GM18909 (cell line): ENCODE measurements around the gene RTN4R.

Experiments
- ATAC-seq: cut with Tn5 transposase; IDR thresholded peaks from one replicate; pipeline ENCODE4 v1.9.1; 2021; ENCODE audit warnings: mild to moderate bottlenecking; ENCODE audit not compliant: unreplicated experiment, poor library complexity

Gene RTN4R

GRCh38 chr22:20233351-20234313 is 34.5 kb downstream of the RTN4R start:
- no peak for ATAC-seq

DNA sequence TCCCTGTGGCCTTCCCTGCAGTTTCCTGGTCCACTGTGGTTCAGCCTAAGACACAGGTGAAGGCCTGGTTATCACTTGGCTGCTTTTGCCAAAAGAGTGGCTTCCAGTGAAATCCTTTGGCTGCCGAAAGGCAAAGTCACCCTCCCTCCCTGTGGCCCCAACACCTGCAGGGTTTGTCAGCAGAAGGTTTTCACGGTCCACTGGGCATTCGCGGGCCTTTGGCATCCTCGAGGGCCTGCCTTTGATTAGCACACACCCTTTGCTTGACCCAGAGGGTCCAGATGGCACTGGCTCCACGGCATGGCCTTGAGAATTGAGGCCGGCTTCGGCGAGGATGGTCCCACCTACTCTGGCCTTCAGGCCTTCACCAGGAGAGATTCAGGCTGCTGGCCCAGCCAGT is 35.3 kb downstream of the RTN4R start:
- ATAC-seq: no peak

DNA sequence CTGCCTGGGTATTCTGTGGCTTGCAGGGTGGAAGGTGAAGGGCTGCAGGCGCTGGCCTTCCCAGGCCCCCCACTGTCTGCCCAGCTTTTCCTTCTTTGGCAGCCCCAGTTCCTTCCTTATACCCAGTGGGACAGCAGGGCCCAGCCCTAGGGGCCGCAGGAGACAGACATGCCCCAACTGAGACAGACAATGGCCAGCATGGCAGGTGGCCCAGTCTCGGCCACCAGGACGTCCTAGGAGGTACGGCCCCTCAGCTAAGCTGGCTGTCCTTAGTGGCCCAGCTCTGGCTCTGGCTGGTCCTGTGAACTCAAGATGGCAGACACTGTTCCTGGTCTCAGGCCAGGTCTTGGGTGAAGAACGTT is 35.9 kb downstream of the RTN4R start:
- ATAC-seq: no peak

DNA sequence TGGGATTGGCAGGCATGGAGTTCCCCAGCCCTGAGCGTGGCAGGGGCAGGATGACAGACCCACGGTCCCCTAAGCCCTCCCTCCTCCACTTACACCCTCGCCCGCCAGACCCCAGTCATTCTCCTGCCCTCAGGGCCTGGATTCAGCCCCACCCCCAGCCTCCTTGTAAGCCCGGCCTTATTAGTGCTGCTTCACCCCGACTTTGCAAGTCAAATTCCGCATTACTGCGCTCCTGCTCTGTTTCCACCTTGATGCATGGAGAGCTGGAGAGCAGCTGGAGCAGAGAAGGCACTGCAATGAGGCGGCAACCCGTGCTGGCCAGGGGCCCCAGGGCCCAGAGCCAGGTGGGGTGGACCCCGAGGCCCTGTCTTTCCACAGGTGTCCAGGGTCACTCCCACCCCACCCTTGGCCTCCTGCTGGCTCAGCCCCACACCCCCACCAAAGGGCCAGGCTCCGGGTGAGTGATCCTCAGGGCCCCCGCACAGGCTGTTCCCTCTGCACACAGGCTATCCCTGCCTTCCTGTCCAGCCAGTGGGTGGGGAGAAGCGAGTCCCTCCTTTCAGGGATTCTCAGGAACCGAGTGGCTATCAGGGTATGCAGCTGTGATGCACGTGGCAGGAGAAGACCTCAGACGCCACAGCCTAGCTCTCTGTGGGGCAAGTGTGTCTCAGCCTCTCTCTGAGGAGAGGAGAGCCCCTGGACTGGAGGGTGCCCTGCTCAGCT is 36.4 kb downstream of the RTN4R start:
- ATAC-seq: no peak

- no peak for ATAC-seq
Observed at GRCh38 chr22:20230777-20231420, 37.2 kb downstream of the RTN4R start.

- no peak for ATAC-seq
Observed at GRCh38 chr22:20229916-20230775, 38.0 kb downstream of the RTN4R start.

DNA sequence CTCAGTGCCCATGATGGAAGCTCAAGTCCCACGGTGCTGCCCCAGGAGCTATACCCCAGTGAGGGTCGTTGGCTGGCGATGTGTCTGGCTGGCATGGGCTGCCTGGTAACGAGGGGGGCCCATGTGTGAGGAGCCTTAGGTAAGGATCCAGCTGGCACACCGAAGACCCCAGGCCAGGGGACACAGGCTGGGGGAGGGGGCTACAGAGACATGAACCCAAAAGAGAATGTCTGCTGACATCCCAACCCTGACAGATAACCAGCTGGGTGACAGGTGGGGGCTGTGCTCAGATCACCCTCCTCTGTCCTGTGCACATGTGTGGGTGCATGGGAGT is 39.2 kb downstream of the RTN4R start:
- ATAC-seq: no peak

GRCh38 chr22:20228055-20228938 is 39.8 kb downstream of the RTN4R start:
- ATAC-seq: no peak

DNA sequence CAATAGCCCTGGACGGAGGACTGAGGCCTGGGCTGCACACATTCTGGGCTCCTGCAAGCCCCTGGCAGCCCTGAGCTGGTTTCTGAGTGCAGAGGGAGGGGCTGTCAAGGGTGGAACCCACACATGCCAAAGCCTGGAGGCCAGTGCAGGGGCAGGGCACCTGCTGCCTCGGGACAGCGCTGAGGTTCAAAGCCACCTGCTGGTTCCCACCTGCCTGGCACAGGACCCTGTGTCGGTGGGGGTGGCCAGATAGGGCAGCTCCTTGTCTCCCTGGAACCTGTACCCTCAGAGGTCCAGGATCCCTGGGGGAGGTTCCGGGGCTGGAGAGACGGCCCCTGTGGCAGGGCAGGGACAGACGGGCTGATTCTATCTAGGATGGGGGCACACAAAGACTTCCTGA is 40.8 kb downstream of the RTN4R start:
- no peak for ATAC-seq

DNA sequence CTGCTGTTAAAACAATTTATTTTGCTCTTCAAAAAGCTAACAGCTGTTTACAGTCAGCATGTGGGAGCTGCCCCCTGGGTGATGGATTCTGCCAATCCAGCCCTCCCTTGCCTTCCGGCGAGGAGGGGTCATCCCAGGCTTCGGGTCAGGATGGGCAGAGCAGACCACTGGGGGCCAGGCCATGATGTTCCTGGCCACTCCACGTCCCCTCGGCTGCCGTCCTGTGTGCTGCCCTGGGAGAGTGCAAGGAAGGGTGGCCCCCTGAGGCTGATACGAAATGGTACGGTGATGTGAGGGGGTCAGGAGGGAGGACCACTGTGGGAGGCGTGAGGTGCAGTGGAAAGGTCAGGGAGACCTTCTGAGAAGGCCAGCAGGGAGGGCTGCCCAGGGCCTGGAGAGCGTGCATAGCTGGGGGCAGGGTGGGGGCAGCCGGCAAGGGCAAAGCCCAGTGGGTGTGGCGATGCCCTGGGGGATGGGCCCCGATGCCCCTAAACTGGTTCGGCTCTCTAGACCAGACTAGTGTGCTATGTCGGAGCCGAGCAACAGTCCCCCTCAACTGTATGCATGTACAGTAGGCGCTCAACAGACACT is 41.3 kb downstream of the RTN4R start:
- ATAC-seq: no peak

DNA sequence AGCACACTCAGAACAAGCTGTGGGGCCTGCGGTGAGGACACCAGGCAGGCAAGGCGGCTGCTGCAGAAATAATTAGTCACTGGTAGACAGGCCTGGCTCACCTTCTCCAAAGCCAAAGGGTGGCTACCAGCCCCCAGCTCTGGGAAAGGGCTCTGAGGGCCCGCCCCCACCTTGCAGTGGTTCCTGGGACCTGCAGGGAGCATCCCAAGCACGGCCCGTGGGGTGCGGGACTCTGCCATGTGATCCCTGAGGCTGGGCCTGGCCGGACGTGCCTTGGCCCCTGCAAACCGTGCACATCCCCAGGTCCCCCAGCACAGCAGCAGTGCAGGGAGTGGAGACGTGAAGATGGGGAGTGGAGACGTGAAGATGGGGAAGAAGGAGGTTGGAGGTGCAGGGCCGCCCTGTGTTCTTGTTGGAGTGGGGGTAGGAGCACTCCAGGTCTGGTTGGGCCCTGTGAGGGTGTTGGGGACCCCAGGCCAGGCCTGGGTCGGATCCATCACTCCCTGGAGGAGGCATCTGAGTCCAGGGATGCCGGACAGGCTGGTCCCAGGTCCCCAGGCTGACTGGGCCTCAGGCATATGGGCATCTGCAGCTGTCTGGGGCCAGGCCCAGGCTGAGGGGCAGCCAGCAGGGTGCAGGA is 41.9 kb downstream of the RTN4R start:
- ATAC-seq: no peak

- no peak for ATAC-seq
Observed at GRCh38 chr22:20225693-20225966, 42.5 kb downstream of the RTN4R start.

- no peak for ATAC-seq
Observed at GRCh38 chr22:20224917-20225692, 43.0 kb downstream of the RTN4R start.

DNA sequence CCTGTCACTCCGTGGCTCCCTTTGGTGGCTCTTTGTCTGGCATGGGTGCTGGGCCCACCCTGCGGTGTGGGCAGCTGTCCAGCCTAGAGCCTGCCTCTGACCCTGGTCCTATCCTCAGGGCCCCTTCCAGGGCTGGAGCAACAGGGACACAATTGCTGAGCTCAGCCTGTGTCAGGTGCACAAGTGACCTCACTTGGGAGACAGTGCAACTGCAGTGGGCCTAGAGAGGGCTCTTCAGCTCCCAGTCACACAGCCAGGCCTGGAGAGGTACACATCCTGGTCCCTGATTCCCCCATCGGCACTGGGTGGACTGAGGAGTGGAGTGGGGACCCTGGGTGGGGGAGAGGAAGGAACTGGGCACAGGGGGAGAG is 43.9 kb downstream of the RTN4R start:
- no peak for ATAC-seq

GRCh38 chr22:20223421-20224255 is 44.5 kb downstream of the RTN4R start:
- ATAC-seq: no peak

DNA sequence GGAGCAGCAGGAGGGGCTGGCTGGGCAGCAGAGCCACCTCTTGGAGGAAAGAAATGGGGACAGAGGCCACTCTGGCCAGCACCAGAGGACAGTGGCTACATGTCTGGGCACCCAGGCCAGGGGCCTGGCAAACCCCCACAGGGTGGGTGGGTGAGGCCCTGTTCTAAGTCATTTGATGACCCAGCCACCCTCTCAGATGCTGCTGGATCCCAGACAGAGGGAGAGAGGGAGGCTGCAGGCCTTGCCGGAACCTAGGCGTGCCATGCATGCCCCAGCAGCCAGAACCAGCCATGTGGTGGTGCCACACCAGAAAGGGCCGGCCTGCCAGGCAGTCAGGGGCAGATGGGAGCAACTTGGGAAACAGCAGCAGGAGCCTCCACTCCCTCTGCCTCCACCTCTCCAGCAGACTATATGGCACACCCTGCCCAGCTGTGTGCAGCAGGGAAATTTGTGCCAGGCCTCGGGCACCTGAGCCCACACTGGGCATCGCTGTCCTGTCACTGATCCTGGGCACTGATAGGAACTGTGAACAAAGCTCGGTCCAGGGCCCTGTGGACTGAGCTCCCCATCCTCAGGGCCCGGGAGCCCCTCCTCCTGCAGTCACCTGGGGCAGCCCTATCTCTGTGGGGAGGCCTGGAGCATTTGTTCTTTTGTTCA is 45.2 kb downstream of the RTN4R start:
- ATAC-seq: no peak
